Measurements from ENCODE around the gene NCBP3.

The NCBP3 gene

DNA sequence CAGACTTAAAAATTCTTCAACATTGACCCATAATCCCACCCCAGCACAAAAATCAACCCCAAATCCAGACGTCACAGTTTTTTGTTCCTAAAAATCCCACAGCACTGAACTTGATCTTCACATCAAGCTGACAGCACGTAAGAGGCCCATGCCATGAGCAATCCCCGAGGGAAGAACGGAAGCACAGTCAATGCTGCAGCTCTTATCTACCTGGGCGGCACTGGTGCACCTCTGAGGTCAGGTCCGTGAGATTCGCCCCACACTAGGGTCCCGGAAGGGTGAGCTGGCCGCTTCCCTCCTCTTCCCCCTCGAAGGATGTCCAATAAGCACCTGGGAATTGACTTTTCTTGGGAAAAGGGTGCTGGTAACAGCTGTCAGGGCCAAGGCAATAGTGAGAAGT, 33.8 kb downstream of the NCBP3 start:
- no peak for DNase-seq (ENCODE audit: extremely low spot score)
- ChIA-PET CTCF (interaction anchor here (0.6 kb wide), 1 partner anchor 613 kb away, joined by 3 read pairs; no protein-coding TSS in a partner anchor), POLR2A (no interaction called here)
- no peak for TF ChIP-seq TARDBP (IDR thresholded peaks at IDR 0.05)
- no peak for TF ChIP-seq L3MBTL2 (conservative IDR thresholded peaks at IDR 0.05)
- no peak for TF ChIP-seq HDGF (IDR thresholded peaks at IDR 0.05; ENCODE audit: borderline replicate concordance)
- no peak for TF ChIP-seq ARNT (IDR thresholded peaks at IDR 0.05)
- TF ChIP-seq FOXM1 (IDR thresholded peaks at IDR 0.05; ENCODE audit: borderline replicate concordance), result no peak
- TF ChIP-seq ZNF384 (IDR thresholded peaks at IDR 0.05), result no peak
- no peak for TF ChIP-seq SUZ12 (IDR thresholded peaks at IDR 0.05)
- no peak for TF ChIP-seq SP1 (IDR thresholded peaks at IDR 0.05)
- TF ChIP-seq LEF1 (IDR thresholded peaks at IDR 0.05; ENCODE audit: borderline replicate concordance), result no peak
- TF ChIP-seq FOXK2 (IDR thresholded peaks at IDR 0.05), result no peak
- no peak for TF ChIP-seq FOXA1 (IDR thresholded peaks at IDR 0.05)
- TF ChIP-seq, protein P1, sequence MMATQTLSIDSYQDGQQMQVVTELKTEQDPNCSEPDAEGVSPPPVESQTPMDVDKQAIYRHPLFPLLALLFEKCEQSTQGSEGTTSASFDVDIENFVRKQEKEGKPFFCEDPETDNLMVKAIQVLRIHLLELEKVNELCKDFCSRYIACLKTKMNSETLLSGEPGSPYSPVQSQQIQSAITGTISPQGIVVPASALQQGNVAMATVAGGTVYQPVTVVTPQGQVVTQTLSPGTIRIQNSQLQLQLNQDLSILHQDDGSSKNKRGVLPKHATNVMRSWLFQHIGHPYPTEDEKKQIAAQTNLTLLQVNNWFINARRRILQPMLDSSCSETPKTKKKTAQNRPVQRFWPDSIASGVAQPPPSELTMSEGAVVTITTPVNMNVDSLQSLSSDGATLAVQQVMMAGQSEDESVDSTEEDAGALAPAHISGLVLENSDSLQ (IDR thresholded peaks at IDR 0.05), result no peak
- TF ChIP-seq ELF4 (IDR thresholded peaks at IDR 0.05), result no peak
- TF ChIP-seq NFRKB (IDR thresholded peaks at IDR 0.05), result no peak
- TF ChIP-seq BHLHE40 (IDR thresholded peaks at IDR 0.05; ENCODE audit: borderline replicate concordance), result no peak
- TF ChIP-seq CTBP1 (IDR thresholded peaks at IDR 0.05; ENCODE audit: borderline replicate concordance), result no peak

DNA sequence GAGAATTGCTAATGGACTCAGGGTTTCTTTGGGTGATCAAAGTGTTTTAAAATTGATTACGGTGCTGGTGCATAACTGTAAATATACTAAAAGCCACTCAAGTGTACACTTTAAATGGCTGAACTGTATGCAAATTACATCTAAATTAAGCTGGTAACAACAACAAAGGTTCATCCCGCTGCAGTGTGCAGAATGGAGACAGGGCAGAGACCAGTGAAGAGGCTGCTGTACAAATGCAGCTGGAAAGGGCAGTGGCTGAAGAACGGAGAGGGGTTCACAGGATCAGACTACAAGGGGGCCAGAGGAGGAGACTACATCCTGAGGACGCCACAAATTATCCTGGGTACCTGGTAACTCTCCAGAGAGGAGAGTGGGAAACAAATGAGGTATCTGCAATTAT, 36.0 kb downstream of the NCBP3 start:
- TF ChIP-seq, protein P1 (IDR thresholded peaks at IDR 0.05), result no peak
- TF ChIP-seq ZNF384 (IDR thresholded peaks at IDR 0.05) (no peak), ELF4 (IDR thresholded peaks at IDR 0.05) (no peak), FOXK2 (IDR thresholded peaks at IDR 0.05) (no peak), FOXM1 (IDR thresholded peaks at IDR 0.05; ENCODE audit: borderline replicate concordance) (no peak), BHLHE40 (IDR thresholded peaks at IDR 0.05; ENCODE audit: borderline replicate concordance) (no peak), LEF1 (IDR thresholded peaks at IDR 0.05; ENCODE audit: borderline replicate concordance) (no peak), CTBP1 (IDR thresholded peaks at IDR 0.05; ENCODE audit: borderline replicate concordance) (no peak), FOXA1 (IDR thresholded peaks at IDR 0.05) (no peak), L3MBTL2 (conservative IDR thresholded peaks at IDR 0.05) (no peak), SUZ12 (IDR thresholded peaks at IDR 0.05) (no peak), NFRKB (IDR thresholded peaks at IDR 0.05) (no peak)
- CTCF ChIA-PET, result no interaction called here
- POLR2A ChIA-PET, result no interaction called here
- no peak for DNase-seq (ENCODE audit: extremely low spot score)

DNA sequence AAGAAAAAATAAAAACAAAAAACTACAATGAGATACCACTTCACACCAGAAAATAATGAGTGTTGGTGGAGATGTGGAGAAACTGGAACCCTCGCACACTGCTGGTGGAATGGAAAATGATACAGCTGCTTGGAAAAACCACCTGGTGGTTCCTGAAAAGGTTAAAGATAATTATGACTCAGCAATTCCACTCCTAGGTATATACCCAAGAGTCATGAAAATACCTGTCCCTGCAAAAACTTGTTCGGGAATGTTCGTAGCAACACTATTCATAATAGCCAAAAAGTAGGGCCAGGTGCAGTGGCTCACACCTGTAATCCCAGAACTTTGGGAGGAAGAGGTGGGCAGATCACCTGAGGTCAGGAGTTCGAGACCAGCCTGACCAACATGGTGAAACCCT, 36.9 kb downstream of the NCBP3 start:
- ChIA-PET POLR2A (no interaction called here), CTCF (interaction anchor here (0.7 kb wide), 1 partner anchor 43 kb away, joined by 3 read pairs; no protein-coding TSS in a partner anchor)
- DNase-seq (ENCODE audit: extremely low spot score), result no peak
- TF ChIP-seq FOXA1 (IDR thresholded peaks at IDR 0.05), result no peak
- TF ChIP-seq ELF4 (IDR thresholded peaks at IDR 0.05), result no peak
- TF ChIP-seq CTBP1 (IDR thresholded peaks at IDR 0.05; ENCODE audit: borderline replicate concordance), result no peak

DNA sequence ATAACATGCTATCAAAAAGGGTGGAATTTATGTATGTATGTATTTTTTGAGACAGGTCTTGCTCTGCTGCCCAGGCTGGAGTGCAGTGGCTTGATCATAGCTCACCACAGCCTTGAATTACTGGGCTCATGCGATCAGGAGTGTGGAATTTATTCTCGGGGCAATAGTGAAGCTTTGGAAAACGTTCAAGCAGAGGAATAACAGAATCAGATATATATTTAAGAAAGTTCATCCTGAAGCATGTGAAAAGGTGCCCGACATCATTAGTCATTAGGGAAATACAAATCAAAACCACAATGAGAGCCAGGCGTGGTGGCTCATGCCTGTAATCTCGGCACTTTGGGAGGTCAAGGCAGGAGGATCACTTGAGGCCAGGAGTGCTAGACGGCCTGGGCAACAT, 37.3 kb downstream of the NCBP3 start:
- ChIA-PET POLR2A (no interaction called here), CTCF (interaction anchor here (0.7 kb wide), 1 partner anchor 42 kb away, joined by 3 read pairs; no protein-coding TSS in a partner anchor)
- TF ChIP-seq NFRKB (IDR thresholded peaks at IDR 0.05) (no peak), ARNT (IDR thresholded peaks at IDR 0.05) (no peak), SUZ12 (IDR thresholded peaks at IDR 0.05) (no peak), SP1 (IDR thresholded peaks at IDR 0.05) (no peak), FOXK2 (IDR thresholded peaks at IDR 0.05) (no peak), CTBP1 (IDR thresholded peaks at IDR 0.05; ENCODE audit: borderline replicate concordance) (no peak), FOXA1 (IDR thresholded peaks at IDR 0.05) (no peak), LEF1 (IDR thresholded peaks at IDR 0.05; ENCODE audit: borderline replicate concordance) (no peak), HDGF (IDR thresholded peaks at IDR 0.05; ENCODE audit: borderline replicate concordance) (no peak), ELF4 (IDR thresholded peaks at IDR 0.05) (no peak), ZNF384 (IDR thresholded peaks at IDR 0.05) (no peak), L3MBTL2 (conservative IDR thresholded peaks at IDR 0.05) (no peak), TARDBP (IDR thresholded peaks at IDR 0.05) (no peak), FOXM1 (IDR thresholded peaks at IDR 0.05; ENCODE audit: borderline replicate concordance) (no peak)
- TF ChIP-seq, protein P1 (IDR thresholded peaks at IDR 0.05), result no peak
- DNase-seq (ENCODE audit: extremely low spot score), result no peak

DNA sequence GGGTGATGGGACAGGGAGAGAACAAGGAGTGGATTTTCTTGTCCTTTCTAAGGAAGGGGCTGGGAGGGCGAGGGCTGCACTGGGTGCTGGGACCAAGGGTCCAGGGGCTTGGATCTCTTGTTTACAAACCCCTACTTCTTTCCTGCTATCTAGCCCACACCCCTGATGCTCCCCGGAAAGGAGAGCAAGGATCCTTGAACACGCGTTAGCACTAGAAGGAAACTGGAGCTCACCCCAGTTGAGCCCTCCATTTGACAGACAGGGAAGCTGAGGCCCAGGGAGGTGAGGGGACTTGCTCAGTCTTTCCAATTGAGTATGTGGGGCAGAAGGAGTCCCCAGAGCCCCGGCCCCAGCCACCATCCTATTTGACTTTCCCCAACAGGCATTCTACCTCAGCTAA, 40.5 kb downstream of the NCBP3 start:
- ChIA-PET CTCF (no interaction called here), POLR2A (no interaction called here)
- no peak for TF ChIP-seq LEF1 (IDR thresholded peaks at IDR 0.05; ENCODE audit: borderline replicate concordance)
- no peak for TF ChIP-seq HDGF (IDR thresholded peaks at IDR 0.05; ENCODE audit: borderline replicate concordance)
- no peak for TF ChIP-seq ARNT (IDR thresholded peaks at IDR 0.05)
- TF ChIP-seq FOXK2 (IDR thresholded peaks at IDR 0.05), result no peak
- TF ChIP-seq CTBP1 (IDR thresholded peaks at IDR 0.05; ENCODE audit: borderline replicate concordance), result no peak
- TF ChIP-seq, protein P1 (IDR thresholded peaks at IDR 0.05), result no peak
- TF ChIP-seq BHLHE40 (IDR thresholded peaks at IDR 0.05; ENCODE audit: borderline replicate concordance), result no peak
- no peak for TF ChIP-seq NFRKB (IDR thresholded peaks at IDR 0.05)
- no peak for TF ChIP-seq FOXM1 (IDR thresholded peaks at IDR 0.05; ENCODE audit: borderline replicate concordance)
- TF ChIP-seq SUZ12 (IDR thresholded peaks at IDR 0.05), result no peak
- DNase-seq (ENCODE audit: extremely low spot score), result no peak

DNA sequence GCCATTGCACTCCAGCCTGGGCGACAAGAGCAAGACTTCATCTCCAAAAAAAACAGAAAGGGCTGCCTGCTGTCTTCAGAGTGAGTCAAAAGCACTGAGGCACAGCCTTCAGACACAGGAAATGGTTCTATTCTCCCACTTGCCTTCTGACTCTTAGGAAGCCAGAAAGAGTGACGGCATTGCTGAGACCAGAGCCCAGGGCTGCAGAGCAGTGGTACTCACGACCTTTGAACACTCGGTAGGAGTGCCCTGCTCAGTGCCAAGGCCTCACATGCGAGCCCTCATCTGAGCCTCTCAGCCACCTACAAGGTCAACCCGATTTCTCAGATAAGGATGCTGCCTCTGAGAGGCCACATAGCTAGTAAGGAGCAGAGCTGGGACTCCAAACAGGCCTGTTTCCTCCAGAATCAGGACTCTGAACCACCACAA, 41.5 kb downstream of the NCBP3 start:
- ChIA-PET CTCF (interaction anchor here (0.7 kb wide), 1 partner anchor 278 kb away, joined by 3 read pairs; no protein-coding TSS in a partner anchor), POLR2A (interaction anchor here (1.5 kb wide), 1 partner anchor 81 kb away, joined by 3 read pairs; the partner anchor contains the start of gene HASPIN)
- no peak for DNase-seq (ENCODE audit: extremely low spot score)
- TF ChIP-seq SUZ12 (IDR thresholded peaks at IDR 0.05) (no peak), HDGF (IDR thresholded peaks at IDR 0.05; ENCODE audit: borderline replicate concordance) (no peak), FOXA1 (IDR thresholded peaks at IDR 0.05) (no peak)
